Activated CD8-positive, alpha-beta memory T cell treated with anti-CD3 and anti-CD28 coated beads, Interleukin-2, amount 50 U/mL, for 48 hours (primary cell): ENCODE results near the gene PRPF6.
A peak's percentile ranks its signal among the peaks of the same experiment; 100 is the strongest.

ENCODE experiments used
- DNase-seq: peaks from one replicate; pipeline ENCODE4 v3.0.0-alpha.2; 2020

PRPF6 gene, protein sequence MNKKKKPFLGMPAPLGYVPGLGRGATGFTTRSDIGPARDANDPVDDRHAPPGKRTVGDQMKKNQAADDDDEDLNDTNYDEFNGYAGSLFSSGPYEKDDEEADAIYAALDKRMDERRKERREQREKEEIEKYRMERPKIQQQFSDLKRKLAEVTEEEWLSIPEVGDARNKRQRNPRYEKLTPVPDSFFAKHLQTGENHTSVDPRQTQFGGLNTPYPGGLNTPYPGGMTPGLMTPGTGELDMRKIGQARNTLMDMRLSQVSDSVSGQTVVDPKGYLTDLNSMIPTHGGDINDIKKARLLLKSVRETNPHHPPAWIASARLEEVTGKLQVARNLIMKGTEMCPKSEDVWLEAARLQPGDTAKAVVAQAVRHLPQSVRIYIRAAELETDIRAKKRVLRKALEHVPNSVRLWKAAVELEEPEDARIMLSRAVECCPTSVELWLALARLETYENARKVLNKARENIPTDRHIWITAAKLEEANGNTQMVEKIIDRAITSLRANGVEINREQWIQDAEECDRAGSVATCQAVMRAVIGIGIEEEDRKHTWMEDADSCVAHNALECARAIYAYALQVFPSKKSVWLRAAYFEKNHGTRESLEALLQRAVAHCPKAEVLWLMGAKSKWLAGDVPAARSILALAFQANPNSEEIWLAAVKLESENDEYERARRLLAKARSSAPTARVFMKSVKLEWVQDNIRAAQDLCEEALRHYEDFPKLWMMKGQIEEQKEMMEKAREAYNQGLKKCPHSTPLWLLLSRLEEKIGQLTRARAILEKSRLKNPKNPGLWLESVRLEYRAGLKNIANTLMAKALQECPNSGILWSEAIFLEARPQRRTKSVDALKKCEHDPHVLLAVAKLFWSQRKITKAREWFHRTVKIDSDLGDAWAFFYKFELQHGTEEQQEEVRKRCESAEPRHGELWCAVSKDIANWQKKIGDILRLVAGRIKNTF

GRCh38 chr20:63980806-63981728 lies at the start of gene PRPF6:
TSS of gene PRPF6 (plus strand) at chr20:63981132. CDS start at chr20:63981246, 114 bp downstream.
- DNase-seq, result peak; percentile 97

DNA sequence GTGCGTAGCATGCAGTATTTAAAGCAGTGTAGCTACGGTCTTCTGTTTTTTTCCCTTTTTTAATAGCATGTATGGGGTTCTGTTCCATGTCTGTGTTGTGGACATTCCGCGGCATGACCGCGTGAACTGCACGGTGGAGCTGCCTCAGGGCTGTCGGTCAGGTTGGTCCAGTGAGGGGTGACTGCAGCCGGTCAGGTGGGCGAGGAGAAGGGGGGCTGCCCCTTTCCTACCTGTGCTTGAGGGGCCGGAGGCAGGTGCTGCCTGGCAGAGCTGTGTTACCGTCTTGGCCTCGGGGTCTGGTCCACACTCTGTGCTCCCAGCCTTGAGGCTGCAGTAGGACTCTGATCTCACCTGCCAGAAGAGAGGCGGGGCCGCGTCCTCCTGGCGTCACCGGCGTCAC lies 49.2 kb upstream of the PRPF6 start:
- DNase-seq, result no peak

GRCh38 chr20:63932606-63933160 lies 48.2 kb upstream of the PRPF6 start:
- no peak for DNase-seq

- no peak for DNase-seq
Observed at GRCh38 chr20:63933646-63934045, 47.3 kb upstream of the PRPF6 start.

DNA sequence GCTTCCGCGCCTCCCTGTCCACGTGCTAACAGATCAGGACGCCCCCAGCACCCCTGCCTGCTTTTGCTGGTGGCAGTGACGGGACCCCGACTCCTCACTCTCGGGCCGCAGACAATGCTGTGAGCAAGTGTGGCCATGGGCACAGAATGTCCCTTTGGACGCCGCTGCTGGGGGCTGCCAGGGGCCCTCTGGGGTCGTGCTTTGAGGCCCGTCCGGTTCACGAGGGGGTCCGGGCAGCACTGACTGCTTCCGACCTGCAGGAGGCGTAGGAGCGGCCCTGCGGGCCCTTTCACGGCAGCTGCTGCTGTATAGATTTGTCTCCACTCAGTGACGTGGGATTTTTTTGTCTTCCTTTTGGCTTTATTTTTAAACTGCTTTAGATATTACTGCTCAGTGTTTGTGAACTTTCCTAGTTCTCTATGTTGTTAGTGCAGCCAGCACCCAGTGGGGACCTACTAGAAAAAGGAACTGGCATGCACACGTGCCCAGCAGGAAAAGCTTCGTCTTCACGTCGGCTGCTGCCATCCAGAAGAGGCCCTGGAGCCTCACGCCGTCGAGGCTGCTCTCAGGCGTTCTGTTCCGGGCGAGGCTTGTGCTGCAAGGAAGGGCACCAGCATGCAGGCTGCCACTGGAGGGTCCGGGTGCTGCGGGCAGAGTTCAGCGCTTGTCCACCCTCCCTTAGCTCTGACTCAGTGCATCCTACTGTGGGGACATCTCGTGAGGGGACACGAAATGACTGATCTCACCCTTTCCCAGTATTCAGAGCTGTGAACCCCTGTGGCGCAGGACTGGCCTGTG lies 46.5 kb upstream of the PRPF6 start:
- DNase-seq, result no peak

- DNase-seq, result no peak
Observed at GRCh38 chr20:63935447-63935846, 45.5 kb upstream of the PRPF6 start.

GRCh38 chr20:63937596-63937995 lies 43.3 kb upstream of the PRPF6 start:
- no peak for DNase-seq

DNA sequence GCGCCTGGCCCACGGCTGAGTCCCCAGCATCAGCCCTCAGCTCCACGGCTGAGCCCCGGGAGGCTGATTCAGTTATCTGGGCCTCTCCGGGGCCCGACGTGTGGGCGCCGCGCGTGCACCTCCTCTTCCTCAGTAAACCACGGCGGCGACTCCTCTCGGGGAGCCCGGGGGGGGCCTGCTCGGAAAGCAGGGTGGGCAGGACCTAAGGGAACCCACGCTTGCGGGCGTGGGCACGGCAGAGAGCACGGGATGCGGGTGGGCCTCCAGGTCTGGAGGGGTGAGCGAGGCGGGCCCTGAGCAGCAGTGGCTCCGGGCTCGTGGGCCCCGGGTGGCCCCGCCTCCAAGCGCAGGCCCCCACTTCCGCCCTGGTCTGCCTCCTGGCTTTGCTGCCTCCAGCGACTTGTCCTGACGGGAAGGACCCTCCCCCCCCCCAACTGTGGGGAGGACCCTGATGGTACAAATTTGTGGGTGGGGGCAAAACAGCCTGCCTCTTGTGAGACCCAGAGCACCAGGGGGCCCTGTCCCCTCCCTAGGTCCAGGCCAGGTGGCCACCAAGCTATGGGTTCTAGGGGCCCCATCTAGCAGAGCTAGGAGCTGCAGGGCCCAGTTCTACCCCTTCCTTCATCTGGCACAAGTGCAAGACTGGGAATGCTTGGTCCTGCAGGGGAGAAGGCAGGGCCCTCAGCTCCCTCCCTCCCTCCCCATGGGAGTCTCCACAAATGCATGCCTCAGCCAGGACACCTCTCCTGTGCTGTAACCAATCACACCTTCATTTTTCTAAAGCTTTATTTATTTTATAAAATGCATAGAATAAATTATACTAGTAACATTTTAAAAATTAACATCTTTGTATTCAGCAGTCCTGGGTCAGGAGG lies 41.6 kb upstream of the PRPF6 start:
- no peak for DNase-seq

- DNase-seq, result no peak
Observed at GRCh38 chr20:63940071-63940471, 40.9 kb upstream of the PRPF6 start.

GRCh38 chr20:63940472-63941266 lies 40.3 kb upstream of the PRPF6 start:
- no peak for DNase-seq

DNA sequence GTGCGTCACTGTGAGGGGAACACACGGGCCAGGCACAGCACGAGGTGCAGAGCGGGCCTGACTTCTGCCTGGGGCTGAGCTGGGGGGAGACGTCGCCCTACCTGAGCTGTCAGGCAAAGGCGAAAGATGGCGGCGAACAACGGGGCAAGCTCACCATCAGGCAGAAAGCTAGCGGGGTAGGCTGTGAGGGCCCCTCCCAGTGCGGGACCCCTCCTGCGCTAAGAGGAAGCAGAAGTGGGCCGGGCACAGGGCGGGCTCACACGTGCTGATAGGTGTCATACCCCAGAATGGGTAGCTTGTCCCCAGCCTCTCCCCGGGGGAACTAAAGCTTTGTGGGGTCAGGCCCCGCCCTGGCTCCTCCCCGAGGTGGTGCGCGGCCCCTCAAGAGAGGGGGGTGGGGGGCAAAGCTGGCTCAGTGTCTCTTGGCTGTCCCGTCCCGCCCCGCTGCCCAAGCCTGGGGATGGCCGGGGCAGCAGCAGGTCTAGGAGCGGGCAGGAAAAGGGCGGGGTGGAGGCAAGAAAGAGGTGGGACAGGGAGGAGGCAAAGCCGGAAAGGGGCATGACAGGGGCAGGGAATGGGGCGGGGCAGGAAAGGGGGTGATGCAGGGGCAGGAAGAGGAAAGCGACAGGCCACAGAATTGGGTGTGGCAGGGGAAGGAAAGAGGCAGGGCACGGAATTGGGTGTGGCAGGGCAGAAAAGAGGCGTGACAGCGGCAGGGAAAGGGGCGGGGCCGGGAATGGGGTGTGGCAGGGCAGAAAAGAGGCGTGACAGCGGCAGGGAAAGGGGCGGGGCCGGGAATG lies 39.5 kb upstream of the PRPF6 start:
- DNase-seq, result peak; percentile 82

DNA sequence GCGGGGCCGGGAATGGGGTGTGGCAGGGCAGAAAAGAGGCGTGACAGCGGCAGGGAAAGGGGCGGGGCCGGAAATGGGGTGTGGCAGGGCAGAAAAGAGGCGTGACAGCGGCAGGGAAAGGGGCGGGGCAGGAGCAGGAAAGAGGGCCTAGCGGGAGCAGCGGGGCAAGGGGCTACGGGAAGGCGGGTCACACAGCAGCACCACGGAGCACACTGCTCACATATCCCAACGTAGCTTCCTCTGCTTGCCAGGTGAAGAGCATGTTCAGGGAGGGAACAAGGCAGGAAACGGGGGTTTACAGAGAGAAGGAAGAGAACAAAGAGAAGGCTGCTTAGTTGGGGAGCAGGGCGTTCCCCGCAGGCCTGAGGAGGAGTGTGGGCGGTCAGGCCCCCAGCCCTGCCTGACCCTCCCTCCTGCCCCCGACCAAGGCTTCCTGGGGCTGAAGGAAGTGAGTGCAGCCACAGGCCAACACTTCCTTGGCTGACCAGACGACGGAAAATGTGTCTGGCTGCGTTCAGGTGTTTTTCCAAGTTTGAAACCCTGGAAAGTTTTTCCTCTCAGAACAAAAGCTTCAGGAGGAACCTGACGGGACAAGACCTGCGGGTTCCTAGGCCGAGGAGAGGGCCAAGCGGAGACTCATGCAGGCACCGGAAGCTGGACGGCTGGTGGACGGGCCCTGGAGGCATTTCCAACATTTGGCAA lies 38.5 kb upstream of the PRPF6 start:
- peak; percentile 83 for DNase-seq

- DNase-seq, result no peak
Observed at GRCh38 chr20:63942969-63943807, 37.7 kb upstream of the PRPF6 start.

DNA sequence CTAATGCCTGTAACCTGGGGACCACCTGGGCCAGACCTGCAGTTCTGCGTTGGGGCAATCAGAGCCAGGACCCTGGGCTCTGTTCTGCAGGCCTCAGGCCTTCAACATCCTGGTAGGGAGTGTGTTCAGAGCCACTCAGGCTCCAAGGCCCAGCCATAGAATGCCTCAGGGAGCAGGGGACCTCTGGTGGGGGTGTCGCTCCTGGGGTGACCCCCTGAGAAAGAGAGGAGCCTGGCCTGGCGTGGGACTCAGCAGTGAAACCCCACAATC lies 37.2 kb upstream of the PRPF6 start:
- DNase-seq, result no peak

DNA sequence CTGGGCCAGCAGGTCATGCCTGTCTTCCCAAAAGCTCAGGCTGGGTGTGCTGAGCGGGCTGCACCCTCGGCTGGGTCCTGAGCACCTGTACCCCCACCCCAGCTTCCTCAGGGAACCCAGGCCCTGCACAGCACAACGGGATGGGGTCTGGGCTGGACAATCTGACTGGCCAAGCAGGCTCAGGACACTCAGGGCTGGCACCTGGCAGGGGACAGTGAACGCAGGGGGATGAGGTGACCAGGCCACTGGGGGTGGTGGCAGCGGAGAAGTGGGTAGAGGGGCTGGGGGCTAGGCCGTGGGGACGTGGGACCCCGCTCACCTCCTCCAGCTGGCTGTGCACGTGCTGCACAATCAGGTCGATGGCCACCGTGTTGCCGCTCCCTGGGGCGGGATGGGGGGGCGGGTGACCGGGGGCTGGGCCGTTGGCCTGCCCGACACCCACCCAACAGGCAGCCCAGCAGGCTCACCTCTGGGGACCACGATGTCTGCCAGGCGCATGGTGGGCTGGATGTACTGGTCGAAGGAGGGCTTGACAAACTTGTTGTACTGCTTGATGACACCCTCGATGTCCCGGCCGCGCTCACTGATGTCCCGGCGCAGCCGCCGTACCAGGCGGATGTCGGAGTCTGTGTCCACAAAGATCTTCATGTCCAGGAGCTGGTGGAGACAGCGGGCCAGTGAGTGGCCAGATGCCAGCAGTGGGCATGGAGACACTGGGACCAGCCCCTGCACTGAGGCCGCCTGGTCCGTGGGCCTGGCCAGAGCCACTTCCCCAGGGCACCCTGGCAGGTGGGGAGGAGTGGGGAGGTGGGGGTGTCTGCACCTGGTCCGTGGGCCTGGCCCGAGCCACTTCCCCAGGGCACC lies 36.6 kb upstream of the PRPF6 start:
- DNase-seq, result no peak

- no peak for DNase-seq
Observed at GRCh38 chr20:63945031-63945658, 35.8 kb upstream of the PRPF6 start.
